Measurements from ENCODE around the gene MRTFA. TPM values are rescaled to one million over a fixed set of nuclear protein-coding genes. Genes with fewer than 3 reads are reported as not detected.

The MRTFA gene
- total RNA-seq, 4 donors from 2014 or later, result 24.5 to 56.3 (median 40.9) TPM

DNA sequence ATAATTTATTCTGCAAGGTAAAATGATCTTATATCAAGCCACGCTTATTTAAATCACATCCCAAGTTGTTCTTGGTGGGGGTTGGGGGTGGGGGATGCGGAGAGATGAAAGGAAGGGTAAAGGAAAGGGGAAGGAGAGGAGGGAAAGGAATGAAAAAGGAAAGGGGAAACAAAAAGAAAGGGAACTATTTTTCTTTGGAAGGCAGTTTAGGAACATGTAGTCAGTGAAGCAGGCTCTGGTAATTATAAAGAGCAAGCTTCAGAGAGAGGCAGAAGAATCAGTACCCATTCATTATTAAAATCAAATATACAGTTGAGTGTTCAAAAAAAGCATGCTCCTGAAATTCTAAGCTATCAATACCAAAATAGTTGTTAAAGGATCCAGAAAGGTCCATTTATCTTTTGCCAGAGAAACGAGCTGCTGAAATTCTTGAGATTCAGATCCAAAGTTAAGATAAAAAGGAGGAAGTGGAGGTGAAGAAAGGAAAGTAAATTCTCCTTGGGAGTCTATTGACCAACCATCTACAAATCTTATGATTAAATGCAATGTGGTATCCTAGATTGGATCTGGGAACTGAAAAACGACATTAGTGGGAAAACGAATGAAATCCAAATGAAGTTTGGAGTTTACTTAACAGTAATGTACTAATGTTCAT lies 158.7 kb downstream of the MRTFA start:
- intact Hi-C loops (cut with DNase I), result no loop called here
- Histone ChIP-seq H3K27me3 (no peaks in the 10 kb centered on the region), H3K36me3 (peaks cover 0 to 9% (median 0%) of the 10 kb centered on the region in 3 donors), H3K9me3 (no peaks in the 10 kb centered on the region), H3K27ac (no peak overlapping the region), H3K4me1 (peaks cover 0 to 43% (median 12%) of the 10 kb centered on the region in 3 donors), H3K4me3 (no peak overlapping the region)
- DNase-seq, result no peak
- TF ChIP-seq POLR2A (IDR thresholded peaks at IDR 0.05), result no peak
- TF ChIP-seq, protein P1, sequence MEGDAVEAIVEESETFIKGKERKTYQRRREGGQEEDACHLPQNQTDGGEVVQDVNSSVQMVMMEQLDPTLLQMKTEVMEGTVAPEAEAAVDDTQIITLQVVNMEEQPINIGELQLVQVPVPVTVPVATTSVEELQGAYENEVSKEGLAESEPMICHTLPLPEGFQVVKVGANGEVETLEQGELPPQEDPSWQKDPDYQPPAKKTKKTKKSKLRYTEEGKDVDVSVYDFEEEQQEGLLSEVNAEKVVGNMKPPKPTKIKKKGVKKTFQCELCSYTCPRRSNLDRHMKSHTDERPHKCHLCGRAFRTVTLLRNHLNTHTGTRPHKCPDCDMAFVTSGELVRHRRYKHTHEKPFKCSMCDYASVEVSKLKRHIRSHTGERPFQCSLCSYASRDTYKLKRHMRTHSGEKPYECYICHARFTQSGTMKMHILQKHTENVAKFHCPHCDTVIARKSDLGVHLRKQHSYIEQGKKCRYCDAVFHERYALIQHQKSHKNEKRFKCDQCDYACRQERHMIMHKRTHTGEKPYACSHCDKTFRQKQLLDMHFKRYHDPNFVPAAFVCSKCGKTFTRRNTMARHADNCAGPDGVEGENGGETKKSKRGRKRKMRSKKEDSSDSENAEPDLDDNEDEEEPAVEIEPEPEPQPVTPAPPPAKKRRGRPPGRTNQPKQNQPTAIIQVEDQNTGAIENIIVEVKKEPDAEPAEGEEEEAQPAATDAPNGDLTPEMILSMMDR (IDR thresholded peaks at IDR 0.05), result no peak
- WGBS, 2 donors, result 47 to 61% methylated on average over 5 of the region's 5 CpGs

DNA sequence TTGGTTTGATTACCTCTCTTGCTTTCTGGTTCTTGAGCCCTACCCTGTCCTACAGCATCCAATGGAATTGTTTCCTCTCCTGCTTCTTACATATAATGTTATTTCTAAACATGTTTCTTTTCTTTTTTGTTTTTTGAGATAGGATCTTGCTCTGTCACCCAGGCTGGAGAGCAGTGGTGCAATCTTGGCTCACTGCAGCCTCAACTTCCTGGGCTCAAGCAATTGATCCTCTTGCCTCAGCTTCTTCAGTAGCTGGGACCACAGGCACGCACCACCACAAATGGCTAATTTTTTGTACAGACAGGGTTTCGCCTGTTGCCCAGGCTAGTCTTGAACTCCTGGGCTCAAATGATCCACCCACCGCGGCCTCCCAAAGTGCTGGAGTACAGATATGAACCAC lies 160.2 kb downstream of the MRTFA start:
- H3K9me3 ChIP-seq, result no peaks in the 10 kb centered on the region
- TF ChIP-seq, protein P1 (IDR thresholded peaks at IDR 0.05), result no peak
- no peak for TF ChIP-seq POLR2A (IDR thresholded peaks at IDR 0.05)
- 86 to 90% methylated on average over 4 of the region's 4 CpGs for WGBS, 2 donors
- intact Hi-C loops (cut with DNase I), result no loop called here
- DNase-seq, result no peak
- no peak overlapping the region for H3K27ac ChIP-seq
- H3K36me3 ChIP-seq, result peaks cover 0 to 9% (median 0%) of the 10 kb centered on the region in 3 donors
- H3K27me3 ChIP-seq, result no peaks in the 10 kb centered on the region
- H3K4me3 ChIP-seq, result no peak overlapping the region
- H3K4me1 ChIP-seq, result peaks cover 0 to 28% (median 11%) of the 10 kb centered on the region in 3 donors

DNA sequence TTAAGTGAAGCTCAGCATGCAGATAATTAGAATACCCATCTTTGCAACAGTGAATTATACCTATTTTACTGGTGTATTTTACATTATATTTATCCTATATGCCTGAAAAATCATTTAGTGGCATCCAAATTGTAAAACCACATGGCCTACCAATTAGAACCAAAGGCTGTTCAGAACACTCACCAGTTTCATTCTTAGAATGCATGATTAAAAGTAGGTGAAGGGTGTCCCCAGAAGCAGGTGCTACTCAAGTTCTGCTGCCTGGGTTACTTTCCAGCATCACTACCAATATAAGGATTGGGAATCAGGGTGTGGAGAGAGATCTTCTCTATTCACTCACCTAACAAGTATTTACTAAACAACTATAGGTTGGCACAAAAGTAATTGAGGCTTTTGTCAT lies 162.8 kb downstream of the MRTFA start:
- Histone ChIP-seq H3K27ac (no peak overlapping the region), H3K4me1 (peaks cover 0 to 23% (median 10%) of the 10 kb centered on the region in 3 donors), H3K27me3 (no peaks in the 10 kb centered on the region), H3K9me3 (no peaks in the 10 kb centered on the region), H3K36me3 (peaks cover 0 to 9% (median 0%) of the 10 kb centered on the region in 3 donors), H3K4me3 (no peak overlapping the region)
- no peak for DNase-seq
- TF ChIP-seq, protein P1 (IDR thresholded peaks at IDR 0.05), result no peak
- no peak for TF ChIP-seq POLR2A (IDR thresholded peaks at IDR 0.05)
- intact Hi-C loops (cut with DNase I), result no loop called here

DNA sequence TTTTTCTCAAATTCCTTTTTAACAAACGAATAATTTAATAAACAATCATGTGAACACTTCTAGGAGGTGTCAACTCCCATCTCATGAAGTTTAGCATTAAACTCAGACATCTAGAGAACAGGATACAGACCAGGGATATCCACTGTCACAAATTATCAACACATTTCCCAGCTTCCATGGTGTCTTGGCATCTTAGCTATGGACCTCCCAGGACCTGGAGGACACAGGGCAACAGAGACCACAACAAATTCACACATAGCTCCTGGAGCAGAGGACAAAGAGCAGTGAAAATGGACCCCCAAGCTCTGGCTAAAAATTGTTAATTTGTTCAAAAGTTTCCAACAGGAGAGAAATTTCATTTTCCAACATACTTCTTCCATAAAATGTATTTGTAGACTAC lies 163.9 kb downstream of the MRTFA start:
- Histone ChIP-seq H3K4me3 (no peak overlapping the region), H3K27me3 (no peaks in the 10 kb centered on the region), H3K36me3 (peaks cover 0 to 9% (median 0%) of the 10 kb centered on the region in 3 donors), H3K4me1 (peaks cover 0 to 18% (median 5%) of the 10 kb centered on the region in 3 donors), H3K27ac (no peak overlapping the region), H3K9me3 (no peaks in the 10 kb centered on the region)
- no peak for DNase-seq
- TF ChIP-seq, protein P1 (IDR thresholded peaks at IDR 0.05), result no peak
- TF ChIP-seq POLR2A (IDR thresholded peaks at IDR 0.05), result no peak
- WGBS, 2 donors, result 83 to 94% methylated on average over 1 of the region's 1 CpG
- intact Hi-C loops (cut with DNase I), result no loop called here

DNA sequence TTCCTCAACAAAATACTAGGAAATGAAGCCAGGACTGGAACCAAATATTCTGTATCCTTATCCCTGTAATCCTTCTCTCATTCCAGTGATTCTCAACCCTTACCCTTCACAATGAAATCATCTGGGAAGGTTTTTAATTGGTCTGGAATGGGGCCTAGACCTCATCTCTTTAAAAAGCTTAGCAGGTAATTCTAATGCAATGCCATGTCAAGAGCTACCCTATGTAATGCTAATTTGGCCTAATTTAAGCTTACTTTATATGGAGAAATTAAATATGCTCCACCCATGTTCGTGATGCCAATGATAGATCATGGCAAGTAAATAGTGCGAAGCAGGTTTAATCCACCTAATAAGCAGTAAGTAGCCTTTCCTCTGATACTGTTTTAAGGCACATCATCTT lies 164.5 kb downstream of the MRTFA start:
- intact Hi-C loops (cut with DNase I), result no loop called here
- TF ChIP-seq POLR2A (IDR thresholded peaks at IDR 0.05), result no peak
- TF ChIP-seq, protein P1 (IDR thresholded peaks at IDR 0.05), result no peak
- no peaks in the 10 kb centered on the region for H3K9me3 ChIP-seq
- no peaks in the 10 kb centered on the region for H3K27me3 ChIP-seq
- WGBS, 2 donors, result 90 to 94% methylated on average over 2 of the region's 2 CpGs
- H3K4me1 ChIP-seq, result peaks cover 0 to 15% (median 4%) of the 10 kb centered on the region in 3 donors
- no peak overlapping the region for H3K4me3 ChIP-seq
- H3K27ac ChIP-seq, result no peak overlapping the region
- peaks cover 0 to 9% (median 0%) of the 10 kb centered on the region in 3 donors for H3K36me3 ChIP-seq
- no peak for DNase-seq

All from esophagus squamous epithelium (tissue), 5 donors.